Caco-2 (cell line): ENCODE data around the gene OSBPL8. TPM values are rescaled to one million over a fixed set of nuclear protein-coding genes. Genes with fewer than 3 reads are reported as not detected.

Source experiments
- BruUV-seq: library from RNA; stranded (reverse); fragments of 400-500 nt; replicated peaks from 2 replicates; lab custom pipeline; 2021; lab: Mats Ljungman, UMichigan
- CTCF ChIA-PET: fragments of 300-600 bp; sonication (Branson Sonifier 250); formaldehyde crosslinking; loops from one replicate; lab custom pipeline; 2022; ENCODE audit warnings: antibody characterized with exemption; lab: Charles Lee
- POLR2A ChIA-PET: fragments of 300-600 bp; sonication (Branson Sonifier 250); formaldehyde crosslinking; loops from one replicate; lab custom pipeline; 2022; ENCODE audit warnings: antibody characterized with exemption; lab: Charles Lee
- DNase-seq, 2 experiments: peaks; one replicate each; pipeline versions ENCODE4 v3.0.0 to v3.0.0-alpha.2; 2020 to 2022
- H3K27me3 ChIP-seq: replicated peaks from 2 replicates; pipeline ENCODE4 v1.6.0; 2011; ENCODE audit warnings: low read length; ENCODE audit not compliant: control insufficient read depth, insufficient read depth
- H3K36me3 ChIP-seq: 2 replicates; pipeline ENCODE4 v1.5.1; 2011; ENCODE audit warnings: low read length; ENCODE audit not compliant: control insufficient read depth, insufficient read depth
- H3K4me1 ChIP-seq: fragments of 250-450 bp; sonication (Bioruptor Pico); 2 replicates; pipeline ENCODE4 v1.5.1; 2020; ENCODE audit warnings: mild to moderate bottlenecking
- H3K4me3 ChIP-seq: 2 replicates; pipeline ENCODE4 v1.5.1; 2011; ENCODE audit warnings: low read depth, mild to moderate bottlenecking, control low read depth, low read length
- H3K9me3 ChIP-seq: fragments of 250-450 bp; sonication (Bioruptor Pico); 2 replicates; pipeline ENCODE4 v1.5.1; 2020; ENCODE audit warnings: mild to moderate bottlenecking, moderate library complexity
- H3K27ac Mint-ChIP-seq: one replicate; pipeline ENCODE4 v1.8.0; 2022; ENCODE audit warnings: mixed read lengths; ENCODE audit not compliant: unreplicated experiment
- H3K27me3 Mint-ChIP-seq: one replicate; pipeline ENCODE4 v1.8.0; 2022; ENCODE audit warnings: mixed read lengths; ENCODE audit not compliant: insufficient read depth, unreplicated experiment
- H3K36me3 Mint-ChIP-seq: one replicate; pipeline ENCODE4 v1.8.0; 2022; ENCODE audit warnings: mild to moderate bottlenecking, mixed read lengths; ENCODE audit not compliant: insufficient read depth, unreplicated experiment
- H3K4me1 Mint-ChIP-seq: one replicate; pipeline ENCODE4 v1.8.0; 2022; ENCODE audit warnings: low read depth, mixed read lengths; ENCODE audit not compliant: unreplicated experiment
- H3K4me3 Mint-ChIP-seq: one replicate; pipeline ENCODE4 v1.8.0; 2022; ENCODE audit warnings: mild to moderate bottlenecking, moderate library complexity, mixed read lengths; ENCODE audit not compliant: unreplicated experiment
- H3K9me3 Mint-ChIP-seq: one replicate; pipeline ENCODE4 v1.8.0; 2022; ENCODE audit warnings: mixed read lengths; ENCODE audit not compliant: unreplicated experiment
- CTCF ChIP-seq, 2 experiments: fragments of 200-600 bp in 1 of 2; IDR thresholded peaks; 1 replicate in 1 of 2; 2 replicates in 1 of 2; pipeline versions ENCODE4 v1.5.1 to v1.8.0; 2011 to 2022; ENCODE audit warnings: antibody characterized with exemption in 1 of 2, control low read depth in 1 of 2, inconsistent platforms in 1 of 2, low read depth in 1 of 2, low read length in 1 of 2, mild to moderate bottlenecking in 1 of 2, moderate library complexity in 1 of 2; ENCODE audit not compliant: insufficient read depth in 1 of 2, severe bottlenecking in 1 of 2, unreplicated experiment in 1 of 2
- intact Hi-C: fragments of 100-400 bp; cut with micrococcal nuclease; formaldehyde crosslinking; loops from one replicate; pipeline ENCODE4 v1.10.0; 2022; ENCODE audit not compliant: unreplicated experiment
- total RNA-seq: library from RNA; stranded (reverse); gene quantifications from 2 replicates; pipeline ENCODE4 v1.2.3, GENCODE V29; 2022

The OSBPL8 gene
- total RNA-seq, 1 experiment from 2014 or later = 50.0 TPM

DNA sequence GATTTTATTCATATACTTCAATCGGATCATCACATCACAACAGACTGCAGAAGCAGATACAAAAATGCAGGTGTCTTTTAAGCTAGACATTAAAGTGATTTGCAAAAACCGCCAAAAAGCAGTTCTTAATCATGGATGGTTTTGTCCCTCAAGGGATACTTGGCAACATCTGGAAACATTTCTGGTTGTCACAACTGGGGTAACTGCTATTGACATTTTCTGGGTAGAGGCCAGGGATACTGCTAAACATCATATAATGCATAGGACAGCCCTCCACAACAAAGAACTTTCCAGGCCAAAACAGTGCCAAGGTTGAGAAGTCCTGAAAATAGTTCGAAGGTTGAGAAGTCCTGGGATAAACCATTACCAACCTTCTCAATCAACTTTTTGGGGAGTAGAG lies 109.6 kb downstream of the OSBPL8 start:
- ChIA-PET CTCF (no interaction called here), POLR2A (no interaction called here)
- Mint-ChIP-seq H3K4me3 (no peak overlapping the region), H3K27me3 (no peaks in the 10 kb centered on the region), H3K36me3 (peaks cover 17% of the 10 kb centered on the region), H3K9me3 (peaks cover 16% of the 10 kb centered on the region), H3K27ac (no peak overlapping the region), H3K4me1 (peaks cover 13% of the 10 kb centered on the region)
- Histone ChIP-seq H3K36me3 (no peaks in the 10 kb centered on the region), H3K9me3 (no peaks in the 10 kb centered on the region), H3K4me3 (no peak overlapping the region), H3K4me1 (peaks cover 34% of the 10 kb centered on the region), H3K27me3 (no peaks in the 10 kb centered on the region)
- DNase-seq = no peak
- no peak for TF ChIP-seq CTCF (IDR thresholded peaks at IDR 0.05; ENCODE audit: insufficient read depth in 1 of 2, low read depth in 1 of 2, low read length in 1 of 2, severe bottlenecking in 1 of 2, unreplicated experiment in 1 of 2)
- intact Hi-C loops = no loop called here
- no TSS peak for BruUV-seq

DNA sequence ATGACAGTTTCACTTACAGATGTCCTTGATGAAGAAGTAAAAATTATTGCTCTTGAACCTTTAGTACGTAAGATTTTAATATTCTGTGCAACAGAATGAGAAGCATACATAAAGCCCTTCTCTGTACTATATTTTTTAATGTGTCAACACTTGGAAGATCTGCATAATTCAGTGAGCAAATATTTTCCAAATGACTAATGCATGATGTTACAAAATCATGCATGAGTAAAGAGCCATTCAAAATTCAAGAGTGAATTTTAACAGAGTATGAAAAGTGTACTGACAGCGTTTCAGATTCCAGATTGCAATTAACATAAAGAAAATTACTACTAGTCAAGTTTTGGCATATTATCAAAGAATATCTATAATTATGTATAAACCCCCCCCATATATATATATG lies 110.0 kb downstream of the OSBPL8 start:
- POLR2A ChIA-PET = no interaction called here
- no peaks in the 10 kb centered on the region for H3K27me3 ChIP-seq
- peaks cover 38% of the 10 kb centered on the region for H3K4me1 ChIP-seq
- BruUV-seq = no TSS peak
- DNase-seq = no peak
- no peaks in the 10 kb centered on the region for H3K9me3 ChIP-seq
- Mint-ChIP-seq H3K36me3 (peaks cover 17% of the 10 kb centered on the region), H3K9me3 (peaks cover 16% of the 10 kb centered on the region), H3K4me3 (no peak overlapping the region), H3K27ac (no peak overlapping the region), H3K27me3 (no peaks in the 10 kb centered on the region), H3K4me1 (peaks cover 15% of the 10 kb centered on the region)
- TF ChIP-seq CTCF (IDR thresholded peaks at IDR 0.05; ENCODE audit: insufficient read depth in 1 of 2, low read depth in 1 of 2, low read length in 1 of 2, severe bottlenecking in 1 of 2, unreplicated experiment in 1 of 2) = no peak
- CTCF ChIA-PET = no interaction called here
- no peaks in the 10 kb centered on the region for H3K36me3 ChIP-seq
- H3K4me3 ChIP-seq = no peak overlapping the region
- intact Hi-C loops = no loop called here

DNA sequence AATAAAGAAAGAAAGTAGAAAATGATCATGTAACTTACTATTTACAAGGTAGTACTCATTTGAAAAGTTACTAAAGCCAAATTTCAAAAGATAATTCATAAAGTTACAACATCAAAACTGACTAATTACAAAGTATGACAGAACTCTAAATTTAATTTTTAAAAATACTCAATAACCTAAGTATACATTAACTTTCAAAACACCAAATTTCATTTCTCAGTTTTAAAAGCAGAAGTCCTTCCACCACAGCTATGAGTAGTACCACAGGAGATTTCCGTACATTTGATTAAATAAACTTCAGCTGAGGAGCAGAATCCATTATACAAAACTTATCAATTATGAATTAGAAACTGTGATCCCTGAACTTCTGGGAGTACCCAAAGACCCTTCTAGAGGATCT lies 110.6 kb downstream of the OSBPL8 start:
- H3K27ac Mint-ChIP-seq = no peak overlapping the region
- Histone ChIP-seq H3K4me3 (no peak overlapping the region), H3K4me1 (peaks cover 44% of the 10 kb centered on the region), H3K9me3 (no peaks in the 10 kb centered on the region), H3K27me3 (no peaks in the 10 kb centered on the region), H3K36me3 (no peaks in the 10 kb centered on the region)
- POLR2A ChIA-PET = no interaction called here
- BruUV-seq = no TSS peak
- H3K9me3 Mint-ChIP-seq = peaks cover 16% of the 10 kb centered on the region
- DNase-seq = no peak
- CTCF ChIA-PET = no interaction called here
- no peak for TF ChIP-seq CTCF (IDR thresholded peaks at IDR 0.05; ENCODE audit: insufficient read depth in 1 of 2, low read depth in 1 of 2, low read length in 1 of 2, severe bottlenecking in 1 of 2, unreplicated experiment in 1 of 2)
- no peak overlapping the region for H3K4me3 Mint-ChIP-seq
- H3K4me1 Mint-ChIP-seq = peaks cover 21% of the 10 kb centered on the region
- no peaks in the 10 kb centered on the region for H3K27me3 Mint-ChIP-seq
- H3K36me3 Mint-ChIP-seq = peaks cover 17% of the 10 kb centered on the region
- intact Hi-C loops = no loop called here
